Measurements from ENCODE around the gene KAT14. TPM values are rescaled to one million over a fixed set of nuclear protein-coding genes. Genes with fewer than 3 reads are reported as not detected.

The KAT14 gene
- total RNA-seq, 1 experiment from 2014 or later = 16.4 TPM

GRCh38 chr20:18213002-18213401, 75.3 kb downstream of the KAT14 start:
- Mint-ChIP-seq H3K9me3 (ENCODE audit: unreplicated experiment) (no peaks in the 10 kb centered on the region), H3K27ac (ENCODE audit: low read depth, unreplicated experiment) (no peak overlapping the region)

GRCh38 chr20:18215566-18215965, 77.9 kb downstream of the KAT14 start:
- no peak overlapping the region for H3K27ac Mint-ChIP-seq (ENCODE audit: low read depth, unreplicated experiment)
- POLR2A ChIA-PET = interaction anchor here (1.5 kb wide), 1 partner anchor 10 kb away, joined by 3 read pairs; no protein-coding TSS in a partner anchor
- no peaks in the 10 kb centered on the region for H3K27me3 Mint-ChIP-seq (ENCODE audit: insufficient read depth, unreplicated experiment)
- no peaks in the 10 kb centered on the region for H3K9me3 Mint-ChIP-seq (ENCODE audit: unreplicated experiment)
- TF ChIP-seq CTCF (IDR thresholded peaks at IDR 0.05; ENCODE audit: unreplicated experiment) = no peak
- BruUV-seq (replicated peaks) = no TSS peak
- H3K36me3 Mint-ChIP-seq (ENCODE audit: insufficient read depth, unreplicated experiment) = no peaks in the 10 kb centered on the region
- no peaks in the 10 kb centered on the region for H3K4me1 Mint-ChIP-seq (ENCODE audit: insufficient read depth, unreplicated experiment)
- intact Hi-C loops (cut with micrococcal nuclease) = no loop called here
- CTCF ChIA-PET = no interaction called here
- DNase-seq (ENCODE audit: unreplicated experiment) = no peak
- no peak overlapping the region for H3K4me3 Mint-ChIP-seq (ENCODE audit: unreplicated experiment)

More at GRCh38 chr20:18213002-18213401, 75.3 kb downstream of the KAT14 start:
- H3K4me1 Mint-ChIP-seq (ENCODE audit: insufficient read depth, unreplicated experiment) = no peaks in the 10 kb centered on the region
- intact Hi-C loops (cut with micrococcal nuclease) = no loop called here
- no peak overlapping the region for H3K4me3 Mint-ChIP-seq (ENCODE audit: unreplicated experiment)
- no peaks in the 10 kb centered on the region for H3K27me3 Mint-ChIP-seq (ENCODE audit: insufficient read depth, unreplicated experiment)
- DNase-seq (ENCODE audit: unreplicated experiment) = no peak
- ChIA-PET CTCF (interaction anchor here (1.2 to 1.7 kb wide), 2 partner anchors 12 to 15 kb away, joined by 3 to 5 read pairs; no protein-coding TSS in a partner anchor), POLR2A (no interaction called here)
- no peaks in the 10 kb centered on the region for H3K36me3 Mint-ChIP-seq (ENCODE audit: insufficient read depth, unreplicated experiment)
- TF ChIP-seq CTCF (IDR thresholded peaks at IDR 0.05; ENCODE audit: unreplicated experiment) = no peak
- no TSS peak for BruUV-seq (replicated peaks)

- Mint-ChIP-seq H3K4me3 (ENCODE audit: unreplicated experiment) (no peak overlapping the region), H3K9me3 (ENCODE audit: unreplicated experiment) (no peaks in the 10 kb centered on the region)
Observed at GRCh38 chr20:18218280-18218679, 80.6 kb downstream of the KAT14 start.

GRCh38 chr20:18223409-18223808, 85.7 kb downstream of the KAT14 start:
- no peak for TF ChIP-seq CTCF (IDR thresholded peaks at IDR 0.05; ENCODE audit: unreplicated experiment)
- Mint-ChIP-seq H3K4me3 (ENCODE audit: unreplicated experiment) (no peak overlapping the region), H3K36me3 (ENCODE audit: insufficient read depth, unreplicated experiment) (no peaks in the 10 kb centered on the region), H3K27me3 (ENCODE audit: insufficient read depth, unreplicated experiment) (no peaks in the 10 kb centered on the region), H3K4me1 (ENCODE audit: insufficient read depth, unreplicated experiment) (peaks cover 21% of the 10 kb centered on the region), H3K27ac (ENCODE audit: low read depth, unreplicated experiment) (no peak overlapping the region), H3K9me3 (ENCODE audit: unreplicated experiment) (no peaks in the 10 kb centered on the region)
- BruUV-seq (replicated peaks) = no TSS peak
- DNase-seq (ENCODE audit: unreplicated experiment) = no peak
- intact Hi-C loops (cut with micrococcal nuclease) = no loop called here
- CTCF ChIA-PET = interaction anchor here (0.6 to 2.6 kb wide), 4 partner anchors 9 to 53 kb away, joined by 3 to 7 read pairs (median 5); no protein-coding TSS in a partner anchor
- POLR2A ChIA-PET = interaction anchor here (0.6 to 4.6 kb wide), 6 partner anchors 15 to 65 kb away, joined by 3 to 84 read pairs (median 10); partner anchors contain the start of gene ZNF133

More at GRCh38 chr20:18218280-18218679, 80.6 kb downstream of the KAT14 start:
- intact Hi-C loops (cut with micrococcal nuclease) = no loop called here
- Mint-ChIP-seq H3K36me3 (ENCODE audit: insufficient read depth, unreplicated experiment) (no peaks in the 10 kb centered on the region), H3K4me1 (ENCODE audit: insufficient read depth, unreplicated experiment) (no peaks in the 10 kb centered on the region), H3K27me3 (ENCODE audit: insufficient read depth, unreplicated experiment) (no peaks in the 10 kb centered on the region), H3K27ac (ENCODE audit: low read depth, unreplicated experiment) (no peak overlapping the region)
- POLR2A ChIA-PET = interaction anchor here (0.7 kb wide), 1 partner anchor 712 kb away, joined by 3 read pairs; no protein-coding TSS in a partner anchor
- CTCF ChIA-PET = interaction anchor here (3.2 kb wide), 1 partner anchor 58 kb away, joined by 9 read pairs; no protein-coding TSS in a partner anchor
- DNase-seq (ENCODE audit: unreplicated experiment) = no peak
- BruUV-seq (replicated peaks) = no TSS peak
- no peak for TF ChIP-seq CTCF (IDR thresholded peaks at IDR 0.05; ENCODE audit: unreplicated experiment)
